K562 (cell line): Measurements from ENCODE around the gene ANAPC16. TPM values are rescaled to one million over a fixed set of nuclear protein-coding genes. Genes with fewer than 3 reads are reported as not detected.
A peak's percentile ranks its signal among the peaks of the same experiment; 100 is the strongest.

Experiments used
- ATF7 ChIP-seq: fragments of 450-650 bp; IDR thresholded peaks from 2 replicates; pipeline ENCODE4 v1.7.1; 2014; ENCODE audit warnings: mild to moderate bottlenecking, moderate library complexity
- BCOR ChIP-seq: fragments of 450-650 bp; IDR thresholded peaks from 2 replicates; pipeline ENCODE4 v1.6.1; 2016
- CBX2 ChIP-seq: fragments of 200-600 bp; sonication (generic); IDR thresholded peaks from one replicate; pipeline ENCODE4 v1.6.1; 2012; ENCODE audit warnings: mild to moderate bottlenecking, low read length, inconsistent platforms; ENCODE audit not compliant: insufficient read depth, poor library complexity, severe bottlenecking
- ETV5 ChIP-seq: sonication (generic); formaldehyde crosslinking; IDR thresholded peaks from 2 replicates; pipeline ENCODE4 v1.4.0; 2020; ENCODE audit warnings: low read depth, mild to moderate bottlenecking, missing genetic modification reagents
- MAFG ChIP-seq: fragments of 450-650 bp; conservative IDR thresholded peaks from 2 replicates; pipeline ENCODE4 v1.6.1; 2016; ENCODE audit warnings: missing genetic modification characterization, missing compliant biosample characterization
- NFYB ChIP-seq: IDR thresholded peaks from 2 replicates; pipeline ENCODE4 v1.6.1; 2011; ENCODE audit warnings: mild to moderate bottlenecking, moderate library complexity; ENCODE audit not compliant: insufficient read length; ENCODE audit errors: extremely low read depth
- PTRF ChIP-seq: fragments of 450-650 bp; IDR thresholded peaks from 2 replicates; pipeline ENCODE4 v1.6.1; 2016; ENCODE audit warnings: mild to moderate bottlenecking, missing genetic modification characterization, missing compliant biosample characterization
- RBFOX2 ChIP-seq: fragments of 200-400 bp; formaldehyde crosslinking; IDR thresholded peaks from 2 replicates; pipeline ENCODE4 v1.6.1; 2017; ENCODE audit warnings: low read depth, mild to moderate bottlenecking, low read length, moderate library complexity
- RFX1 ChIP-seq: fragments of 450-650 bp; IDR thresholded peaks from 2 replicates; pipeline ENCODE4 v1.6.1; 2016; ENCODE audit warnings: mild to moderate bottlenecking, moderate library complexity
- TOE1 ChIP-seq, 2 experiments: fragments of 450-650 bp in 1 of 2; sonication (generic) in 1 of 2; formaldehyde crosslinking in 1 of 2; IDR thresholded peaks; 2 replicates each; pipeline versions ENCODE4 v1.7.1 to v1.8.0; 2016 to 2022; ENCODE audit warnings: borderline replicate concordance in 2 of 2, mild to moderate bottlenecking in 2 of 2, antibody characterized with exemption in 1 of 2, inconsistent platforms in 1 of 2, low read depth in 1 of 2, missing genetic modification reagents in 1 of 2, moderate library complexity in 1 of 2
- XRCC4 ChIP-seq: IDR thresholded peaks from one replicate; pipeline ENCODE4 v1.6.1; 2011; ENCODE audit not compliant: insufficient read depth, insufficient read length; ENCODE audit errors: extremely low read depth
- ZKSCAN8 ChIP-seq: fragments of 200-800 bp; sonication (Bioruptor generic); IDR thresholded peaks from 2 replicates; pipeline ENCODE4 v1.6.1; 2016; ENCODE audit warnings: missing genetic modification characterization, missing compliant biosample characterization
- ZNF121 ChIP-seq: sonication (generic); formaldehyde crosslinking; conservative IDR thresholded peaks from 2 replicates; pipeline ENCODE4 v1.8.0; 2022; ENCODE audit warnings: missing genetic modification reagents
- ZNF445 ChIP-seq: fragments of 250-450 bp; sonication (Bioruptor Pico); IDR thresholded peaks from 2 replicates; pipeline ENCODE4 v1.4.0; 2020; ENCODE audit warnings: low read depth, mild to moderate bottlenecking, moderate library complexity
- polyA plus RNA-seq, 8 experiments: library from polyadenylated mRNA; depleted of rRNA in 4 of 8; stranded (reverse) in 5 of 8; unstranded in 3 of 8; fragments of >200 nt; fragmentation: Nextera tagmentation in 2 of 8; fragmentation: Illumina TruSeq in 1 of 8; extraction: Ambion mirVana in 2 of 8; extraction: Trizol in 1 of 8; gene quantifications; 2 replicates each; pipeline versions ENCODE4 v1.2.1 to v1.2.3, GENCODE V29; 2011 to 2014; ENCODE audit warnings: inconsistent platforms in 1 of 8, missing spikeins in 1 of 8
- total RNA-seq, 7 experiments: library from RNA; depleted of rRNA in 6 of 7; stranded (reverse); fragments of >200 nt in 6 of 7; fragmentation: Illumina TruSeq in 2 of 7; extraction: Trizol in 2 of 7; gene quantifications; 2 replicates each; pipeline versions ENCODE4 v1.2.1 to v1.2.3, GENCODE V29; 2011 to 2021; ENCODE audit warnings: low replicate concordance in 1 of 7
- TF ChIP-seq, protein P1 (sequence below): fragments of 450-650 bp; formaldehyde crosslinking; IDR thresholded peaks from 2 replicates; pipeline ENCODE4 v1.4.0; 2022; ENCODE audit warnings: mild to moderate bottlenecking, moderate library complexity
- TF ChIP-seq, protein P2 (sequence below): fragments of 450-650 bp; formaldehyde crosslinking; IDR thresholded peaks from 2 replicates; pipeline ENCODE4 v1.4.0; 2020; ENCODE audit warnings: mild to moderate bottlenecking
- TF ChIP-seq, protein P3 (sequence below): IDR thresholded peaks from 2 replicates; pipeline ENCODE4 v1.6.1; 2016; ENCODE audit warnings: missing genetic modification characterization, missing compliant biosample characterization
- TF ChIP-seq, protein P4 (sequence below), 2 experiments: fragments of 450-650 bp; IDR thresholded peaks; 2 replicates each; pipeline ENCODE4 v1.6.1; 2016

The ANAPC16 gene
- total and polyA plus RNA-seq, 9 of the 15 experiments (the other 6 are each of a cell fraction or from before 2014, with no cell fraction given), result 42.6 to 208 (median 108) TPM

DNA sequence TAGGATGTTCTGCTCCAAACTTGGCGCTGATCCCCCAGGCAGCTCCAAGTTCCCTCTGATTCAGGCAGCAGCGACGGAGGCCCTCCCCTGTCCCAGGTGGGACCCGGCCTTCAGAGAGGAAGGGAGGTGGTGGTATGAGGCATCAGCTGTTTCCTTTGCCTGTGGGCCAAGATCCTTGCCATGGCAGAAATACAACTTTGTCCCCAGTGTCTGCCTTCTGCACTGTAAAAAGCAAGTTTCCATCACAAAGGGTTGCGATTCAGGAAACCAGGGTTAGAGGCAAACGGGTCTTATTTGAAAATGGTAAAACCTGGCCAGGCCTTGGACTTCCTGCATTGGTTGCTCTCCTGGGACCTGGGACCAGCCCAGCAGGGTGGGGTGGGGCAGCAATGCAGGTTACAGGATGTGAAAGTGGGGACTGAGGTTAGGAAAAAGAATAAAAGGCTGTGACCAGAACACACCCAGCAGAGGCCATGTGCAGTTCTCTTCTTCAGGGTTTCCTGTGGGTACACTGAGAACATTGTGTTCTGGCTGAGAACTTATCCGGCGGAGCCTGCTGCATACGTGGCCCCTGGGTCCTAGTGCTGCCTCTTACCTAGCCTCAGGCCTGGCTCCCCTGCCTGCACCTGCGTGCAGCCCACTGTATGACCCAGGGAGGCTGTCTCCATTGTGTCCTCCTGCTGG lies 32.8 kb downstream of the ANAPC16 start (continued):
- no peak for TF ChIP-seq NFYB
- TF ChIP-seq ATF7, result no peak
- TF ChIP-seq RFX1, result no peak
- no peak for TF ChIP-seq PTRF (tag)
- no peak for TF ChIP-seq XRCC4
- TF ChIP-seq, protein P1, sequence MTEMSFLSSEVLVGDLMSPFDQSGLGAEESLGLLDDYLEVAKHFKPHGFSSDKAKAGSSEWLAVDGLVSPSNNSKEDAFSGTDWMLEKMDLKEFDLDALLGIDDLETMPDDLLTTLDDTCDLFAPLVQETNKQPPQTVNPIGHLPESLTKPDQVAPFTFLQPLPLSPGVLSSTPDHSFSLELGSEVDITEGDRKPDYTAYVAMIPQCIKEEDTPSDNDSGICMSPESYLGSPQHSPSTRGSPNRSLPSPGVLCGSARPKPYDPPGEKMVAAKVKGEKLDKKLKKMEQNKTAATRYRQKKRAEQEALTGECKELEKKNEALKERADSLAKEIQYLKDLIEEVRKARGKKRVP (CRISPR knock-in tag), result 0 out of 2 replicates have a peak, but pooled peaks have one; percentile 16
- TF ChIP-seq BCOR, result no peak
- TF ChIP-seq, protein P2, sequence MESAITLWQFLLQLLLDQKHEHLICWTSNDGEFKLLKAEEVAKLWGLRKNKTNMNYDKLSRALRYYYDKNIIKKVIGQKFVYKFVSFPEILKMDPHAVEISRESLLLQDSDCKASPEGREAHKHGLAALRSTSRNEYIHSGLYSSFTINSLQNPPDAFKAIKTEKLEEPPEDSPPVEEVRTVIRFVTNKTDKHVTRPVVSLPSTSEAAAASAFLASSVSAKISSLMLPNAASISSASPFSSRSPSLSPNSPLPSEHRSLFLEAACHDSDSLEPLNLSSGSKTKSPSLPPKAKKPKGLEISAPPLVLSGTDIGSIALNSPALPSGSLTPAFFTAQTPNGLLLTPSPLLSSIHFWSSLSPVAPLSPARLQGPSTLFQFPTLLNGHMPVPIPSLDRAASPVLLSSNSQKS (CRISPR knock-in tag), result no peak
- TF ChIP-seq, protein P3, sequence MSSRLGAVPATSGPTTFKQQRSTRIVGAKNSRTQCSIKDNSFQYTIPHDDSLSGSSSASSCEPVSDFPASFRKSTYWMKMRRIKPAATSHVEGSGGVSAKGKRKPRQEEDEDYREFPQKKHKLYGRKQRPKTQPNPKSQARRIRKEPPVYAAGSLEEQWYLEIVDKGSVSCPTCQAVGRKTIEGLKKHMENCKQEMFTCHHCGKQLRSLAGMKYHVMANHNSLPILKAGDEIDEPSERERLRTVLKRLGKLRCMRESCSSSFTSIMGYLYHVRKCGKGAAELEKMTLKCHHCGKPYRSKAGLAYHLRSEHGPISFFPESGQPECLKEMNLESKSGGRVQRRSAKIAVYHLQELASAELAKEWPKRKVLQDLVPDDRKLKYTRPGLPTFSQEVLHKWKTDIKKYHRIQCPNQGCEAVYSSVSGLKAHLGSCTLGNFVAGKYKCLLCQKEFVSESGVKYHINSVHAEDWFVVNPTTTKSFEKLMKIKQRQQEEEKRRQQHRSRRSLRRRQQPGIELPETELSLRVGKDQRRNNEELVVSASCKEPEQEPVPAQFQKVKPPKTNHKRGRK (tag), result no peak
- TF ChIP-seq TOE1 (IDR thresholded peaks at IDR 0.05; ENCODE audit: borderline replicate concordance), result peak; percentile 68; the same call in 1 of the 2 replicates
- no peak for TF ChIP-seq TOE1 (CRISPR knock-in tag; IDR thresholded peaks at IDR 0.05; ENCODE audit: borderline replicate concordance, low read depth)
- TF ChIP-seq, protein P4, sequence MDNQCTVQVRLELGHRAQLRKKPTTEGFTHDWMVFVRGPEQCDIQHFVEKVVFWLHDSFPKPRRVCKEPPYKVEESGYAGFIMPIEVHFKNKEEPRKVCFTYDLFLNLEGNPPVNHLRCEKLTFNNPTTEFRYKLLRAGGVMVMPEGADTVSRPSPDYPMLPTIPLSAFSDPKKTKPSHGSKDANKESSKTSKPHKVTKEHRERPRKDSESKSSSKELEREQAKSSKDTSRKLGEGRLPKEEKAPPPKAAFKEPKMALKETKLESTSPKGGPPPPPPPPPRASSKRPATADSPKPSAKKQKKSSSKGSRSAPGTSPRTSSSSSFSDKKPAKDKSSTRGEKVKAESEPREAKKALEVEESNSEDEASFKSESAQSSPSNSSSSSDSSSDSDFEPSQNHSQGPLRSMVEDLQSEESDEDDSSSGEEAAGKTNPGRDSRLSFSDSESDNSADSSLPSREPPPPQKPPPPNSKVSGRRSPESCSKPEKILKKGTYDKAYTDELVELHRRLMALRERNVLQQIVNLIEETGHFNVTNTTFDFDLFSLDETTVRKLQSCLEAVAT (IDR thresholded peaks at IDR 0.05), result peak in 1 of 2 experiments; percentile 41; a peak in 1 of 4 replicates
- no peak for TF ChIP-seq ZNF445
- no peak for TF ChIP-seq CBX2
- TF ChIP-seq ZNF121 (CRISPR knock-in tag), result no peak
- TF ChIP-seq RBFOX2, result 0 out of 2 replicates have a peak, but pooled peaks have one; percentile 30
- peak; percentile 46; the same call in 1 of the 2 replicates for TF ChIP-seq ZKSCAN8 (CRISPR knock-in tag)
- no peak for TF ChIP-seq ETV5 (CRISPR knock-in tag)
- no peak for TF ChIP-seq MAFG (tag)
